GM21528 (cell line): ENCODE measurements around the gene C2orf92.
A peak's percentile ranks its signal among the peaks of the same experiment; 100 is the strongest.
"Not testable (repeated sequence)": the region's sequence is repeated elsewhere in the genome, so short reads cannot be mapped to it uniquely, and the experiment has no call there.

Experiments
- ATAC-seq: cut with Tn5 transposase; IDR thresholded peaks from one replicate; pipeline ENCODE4 v1.9.1; 2021; ENCODE audit warnings: mild to moderate bottlenecking, moderate library complexity; ENCODE audit not compliant: unreplicated experiment, low FRiP score

C2orf92 gene

DNA sequence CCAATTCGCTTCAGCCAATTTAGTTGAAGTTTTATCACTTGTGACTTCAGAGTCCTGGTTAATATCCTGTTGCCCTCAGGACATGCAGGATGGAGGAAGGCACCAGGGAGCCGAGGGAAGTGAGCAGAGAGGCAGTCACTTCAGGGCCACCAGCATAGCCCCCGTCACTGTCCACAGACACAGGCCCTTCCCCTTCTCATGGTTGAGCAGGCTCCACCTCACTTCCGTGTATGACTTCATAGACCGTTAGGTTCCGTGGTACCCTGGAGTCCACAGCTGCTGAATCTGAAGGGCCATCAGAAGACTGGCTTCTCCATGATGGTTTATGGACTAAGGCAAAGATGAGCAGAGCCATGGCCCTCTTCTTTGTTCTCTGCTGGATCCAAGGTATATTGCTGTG lies at the start of gene C2orf92:
TSS of gene C2orf92 (plus strand) at position 266 of the 400 bp plus-strand sequence. CDS start at position 342, 76 bp downstream.
- ATAC-seq: no peak

DNA sequence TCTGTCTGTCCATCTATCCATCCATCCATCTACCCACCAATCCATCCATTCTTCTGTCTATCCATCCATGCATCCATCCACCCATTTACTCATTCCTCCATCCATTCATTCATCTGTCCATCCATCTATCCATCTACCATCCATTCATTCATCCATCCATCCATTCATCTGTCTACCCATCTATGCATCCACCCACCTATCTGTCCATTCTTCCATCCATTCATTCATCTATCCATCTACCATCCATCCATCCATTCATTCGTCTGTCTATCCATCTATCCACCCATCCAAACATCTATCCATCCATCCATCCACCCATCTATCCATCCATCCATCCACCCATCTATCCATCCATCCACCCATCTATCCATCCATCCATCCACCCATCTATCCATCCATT lies 49.0 kb upstream of the C2orf92 start:
- not testable (repeated sequence) for ATAC-seq

DNA sequence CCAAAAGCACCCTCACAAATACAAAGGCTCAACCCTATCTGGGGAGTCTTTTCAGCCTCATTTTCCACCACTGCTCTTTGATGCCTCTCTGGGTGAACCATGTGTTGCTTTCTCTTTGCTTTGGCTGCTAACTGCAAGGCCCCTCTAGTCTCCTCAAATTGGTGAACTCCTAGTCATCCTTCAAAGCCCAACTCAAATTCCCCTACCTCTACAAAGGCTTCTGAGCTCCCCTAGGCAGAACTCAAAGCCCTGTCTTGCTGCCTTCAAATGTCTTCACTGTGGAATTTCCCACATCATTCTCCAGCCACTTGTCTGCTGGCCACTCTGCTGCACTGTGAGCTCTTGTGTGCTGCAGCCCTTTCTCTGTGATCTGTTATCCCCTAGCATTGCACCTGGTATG lies 46.5 kb upstream of the C2orf92 start:
- ATAC-seq: not testable (repeated sequence)

DNA sequence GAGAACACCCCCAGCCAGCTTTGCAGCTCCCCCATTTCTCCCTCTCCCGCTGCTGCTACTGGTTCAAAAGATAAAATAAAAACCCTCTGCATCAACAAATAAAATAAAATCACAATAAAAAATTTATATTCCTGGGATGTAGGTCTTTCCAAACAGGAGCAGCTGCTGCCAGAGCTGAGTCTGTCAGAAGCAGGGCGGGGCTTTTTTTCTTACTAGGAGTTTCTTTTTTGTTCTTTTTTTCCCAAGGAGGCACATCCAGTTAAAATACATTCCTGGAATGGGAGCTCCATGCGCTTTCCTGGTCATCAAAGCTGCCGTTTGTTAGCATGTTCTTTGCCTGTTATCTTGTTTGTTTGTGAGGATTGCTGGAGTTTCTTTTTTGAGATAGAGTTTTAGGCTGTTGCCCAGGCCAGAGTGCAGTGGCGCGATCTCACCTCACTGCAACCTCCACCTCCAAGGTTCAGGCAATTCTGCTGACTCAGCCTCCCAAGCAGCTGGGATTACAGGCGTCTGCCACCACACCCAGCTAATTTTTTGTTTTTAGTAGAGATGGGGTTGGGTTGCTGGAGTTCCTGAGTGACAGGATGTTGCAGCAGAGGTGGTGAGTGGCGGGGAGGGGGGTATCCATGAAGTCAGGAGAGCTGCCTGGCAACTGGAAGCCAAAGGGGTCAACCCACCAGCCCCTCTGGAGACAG lies 44.0 kb upstream of the C2orf92 start:
- ATAC-seq: not testable (repeated sequence)

DNA sequence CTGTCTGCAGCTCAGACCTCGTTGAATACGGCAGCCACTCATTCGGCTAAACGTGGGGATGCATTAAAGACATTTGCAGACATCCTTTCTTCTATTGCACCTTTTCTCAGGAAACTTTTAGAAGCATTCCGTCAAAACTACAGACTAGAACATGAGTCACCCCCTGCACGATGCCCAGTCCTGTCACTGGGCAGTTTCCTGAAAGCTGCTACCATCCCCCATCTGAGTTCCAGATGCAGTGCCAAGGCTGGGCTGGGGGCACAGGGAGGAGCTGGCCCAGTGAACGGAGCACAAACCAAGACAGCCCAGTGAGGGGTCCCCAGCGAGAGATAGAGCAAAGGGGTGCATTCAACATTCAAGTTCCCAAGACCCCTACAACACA lies 43.5 kb upstream of the C2orf92 start:
- not testable (repeated sequence) for ATAC-seq

DNA sequence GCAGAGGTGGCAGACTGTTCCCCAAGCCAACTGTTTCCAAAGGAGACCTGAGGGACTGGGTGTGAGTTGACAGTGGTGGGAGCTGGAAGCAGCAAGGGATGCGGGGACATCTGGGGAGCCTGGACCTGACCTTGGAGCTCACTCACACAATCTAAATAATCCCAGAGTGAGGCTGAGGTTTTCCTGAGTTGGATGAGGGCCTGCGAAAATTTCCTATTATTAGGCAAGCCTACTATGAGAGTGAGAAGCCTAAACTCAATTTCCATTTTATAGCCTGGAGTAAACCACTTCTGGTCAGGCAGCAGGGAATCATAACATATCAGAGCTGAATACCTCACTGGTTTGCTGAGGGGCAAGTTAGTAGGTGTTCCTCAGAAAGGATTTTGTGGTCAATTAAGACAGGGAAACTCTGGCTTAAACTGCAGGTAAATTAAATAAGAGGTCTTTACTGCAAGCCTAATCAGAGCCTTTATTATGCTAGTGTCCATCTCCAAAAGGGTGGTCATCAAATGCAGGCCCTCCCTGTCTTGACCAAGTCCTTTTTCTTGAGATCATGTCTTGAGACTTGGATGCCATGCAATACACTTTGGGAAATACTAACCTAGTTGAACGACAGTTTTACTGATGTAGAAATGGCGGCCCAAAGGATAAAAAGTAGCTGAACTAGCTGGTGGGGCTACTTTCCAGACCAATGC lies 25.3 kb upstream of the C2orf92 start:
- no peak for ATAC-seq

DNA sequence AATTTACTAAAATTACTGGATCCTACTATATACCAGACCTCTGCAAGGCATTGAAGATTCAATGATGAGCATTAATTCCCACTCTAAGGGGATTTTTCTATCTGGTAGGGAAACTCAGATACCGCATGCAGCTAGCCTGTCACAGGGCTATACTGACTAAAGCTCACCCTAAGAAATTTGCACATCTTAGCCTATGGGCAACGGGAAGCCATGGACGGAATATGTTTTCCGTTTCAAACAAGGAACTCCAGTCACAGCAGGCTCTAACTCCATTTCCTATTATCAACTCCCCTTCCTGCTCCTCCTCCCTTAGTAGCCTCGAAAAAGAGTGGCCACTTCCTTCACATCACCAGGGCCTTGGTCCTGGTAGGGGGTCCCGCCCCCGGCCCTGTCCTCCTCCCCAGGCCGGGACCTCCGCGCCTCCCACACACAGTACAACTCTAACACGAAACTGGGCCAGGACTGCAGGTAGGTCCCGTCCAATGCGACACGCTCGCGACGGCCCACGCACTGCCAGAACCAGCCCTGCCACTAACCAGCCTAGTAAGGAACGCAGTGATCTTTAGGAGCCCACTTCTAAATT lies 24.3 kb upstream of the C2orf92 start:
- ATAC-seq: peak; percentile 33

DNA sequence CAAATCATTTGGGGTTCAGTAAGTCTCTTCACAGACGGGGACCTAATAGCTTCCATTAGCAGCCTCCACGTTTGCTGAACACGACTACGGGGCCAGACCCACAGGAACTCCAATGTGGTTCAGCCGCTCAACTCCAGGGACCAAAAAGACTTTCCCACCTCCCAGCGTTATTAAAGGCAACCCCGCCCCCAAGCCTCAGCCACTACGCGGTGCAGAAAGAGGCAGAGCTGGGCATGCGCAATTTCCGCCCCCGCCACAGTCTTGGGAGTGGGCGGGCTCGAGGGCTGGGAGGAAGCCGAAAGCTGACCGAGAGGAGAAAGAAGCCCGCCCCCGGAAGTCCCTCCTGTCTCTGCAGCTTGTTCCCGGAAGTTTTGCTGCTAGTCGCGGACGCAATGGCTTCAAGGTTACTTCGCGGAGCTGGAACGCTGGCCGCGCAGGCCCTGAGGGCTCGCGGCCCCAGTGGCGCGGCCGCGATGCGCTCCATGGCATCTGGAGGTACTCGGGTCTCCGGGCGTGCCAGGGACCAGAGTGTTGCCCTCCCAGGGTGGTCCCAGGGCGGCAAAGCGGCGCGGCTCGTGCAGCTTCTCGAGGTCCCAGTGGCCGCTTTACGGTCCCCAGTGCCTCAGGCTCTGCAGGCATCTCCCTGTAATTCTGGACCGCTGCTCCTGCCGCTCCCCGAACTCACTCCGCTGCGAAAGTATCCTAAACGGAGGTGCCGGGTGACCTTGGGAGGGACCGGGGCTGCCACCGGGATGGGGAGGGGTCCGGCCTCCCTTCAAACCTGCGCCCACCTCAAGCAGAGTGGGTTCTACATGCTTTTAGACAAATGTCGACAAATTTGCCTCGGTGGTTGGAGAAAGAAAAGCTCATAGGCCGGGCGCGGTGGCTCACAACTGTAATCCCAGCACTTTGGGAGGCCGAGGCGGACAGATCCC lies 23.6 kb upstream of the C2orf92 start, which contains the start of gene COX5B:
TSS of gene COX5B (plus strand) at position 368 of the 935 bp plus-strand sequence. CDS start at position 393, 25 bp downstream.
- ATAC-seq: peak; percentile 91

DNA sequence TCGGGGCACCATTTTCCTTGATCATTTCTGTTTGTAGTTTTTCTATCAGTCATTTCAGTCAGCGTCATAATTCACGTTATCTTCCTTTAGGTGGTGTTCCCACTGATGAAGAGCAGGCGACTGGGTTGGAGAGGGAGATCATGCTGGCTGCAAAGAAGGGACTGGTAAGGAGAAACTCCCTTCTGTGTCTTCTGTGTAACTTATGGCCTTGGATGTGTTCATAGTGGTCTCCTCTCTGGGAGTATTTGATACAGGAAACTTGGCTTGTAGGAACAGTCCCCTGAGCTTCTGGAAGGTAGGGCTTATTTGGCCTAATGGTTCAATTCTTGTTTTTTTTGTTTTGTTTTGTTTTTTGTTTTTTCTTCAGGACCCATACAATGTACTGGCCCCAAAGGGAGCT lies 22.5 kb upstream of the C2orf92 start:
- no peak for ATAC-seq

DNA sequence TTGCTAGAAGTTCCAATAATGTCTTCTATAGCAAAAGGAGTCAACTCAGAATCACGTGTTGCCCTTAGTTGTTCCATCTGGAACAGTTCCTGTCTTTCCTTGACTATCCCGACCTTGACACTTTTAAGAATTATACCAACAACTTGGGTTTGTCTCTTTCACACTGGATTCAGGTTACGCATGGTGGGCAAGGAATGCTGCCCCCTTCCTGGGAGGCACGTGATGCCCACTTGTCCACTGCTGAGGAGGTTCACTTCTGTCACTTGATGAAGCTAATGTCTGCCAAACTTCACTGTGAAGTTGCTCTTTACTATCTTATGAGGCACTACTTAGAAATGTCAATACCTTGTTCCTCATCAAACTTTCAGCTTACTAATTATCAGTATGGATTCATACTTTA lies 18.4 kb upstream of the C2orf92 start:
- no peak for ATAC-seq

DNA sequence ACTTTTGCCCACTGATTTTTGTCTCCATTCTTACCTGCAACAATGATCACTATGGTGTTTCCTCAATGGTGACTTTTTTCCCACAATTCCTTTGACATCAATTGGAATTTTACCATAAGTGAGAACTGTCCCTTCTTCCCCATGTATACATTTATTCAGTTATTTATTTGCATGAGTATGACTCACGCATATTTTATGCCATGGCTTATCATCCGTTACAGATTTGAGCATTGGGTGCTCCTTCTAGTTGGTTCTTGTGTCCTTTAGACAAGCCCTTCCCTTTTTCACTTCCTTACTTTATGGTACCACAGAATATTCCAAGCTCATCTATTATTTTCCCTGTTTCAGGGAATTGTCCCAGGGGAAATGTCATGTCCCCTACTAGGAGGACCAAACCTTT lies 16.0 kb upstream of the C2orf92 start:
- no peak for ATAC-seq

DNA sequence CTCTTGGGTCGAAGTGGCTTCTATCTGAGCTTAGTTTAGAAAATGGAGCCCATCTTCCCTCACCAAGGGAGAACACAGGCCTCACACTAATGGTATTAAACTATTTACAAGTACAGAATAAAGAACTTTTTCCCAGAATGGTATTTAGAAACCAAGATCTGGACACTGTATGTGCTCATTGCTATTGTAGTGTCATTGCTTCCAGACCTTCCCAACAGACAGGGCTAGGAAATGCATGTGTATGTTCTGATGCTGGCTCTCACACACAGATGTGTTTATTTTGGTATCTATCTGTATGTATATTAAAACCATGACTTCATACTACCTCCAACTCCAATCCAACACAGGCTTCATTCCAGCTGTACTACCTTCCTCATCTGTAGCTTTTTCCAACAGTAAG lies 15.6 kb upstream of the C2orf92 start:
- ATAC-seq: no peak

DNA sequence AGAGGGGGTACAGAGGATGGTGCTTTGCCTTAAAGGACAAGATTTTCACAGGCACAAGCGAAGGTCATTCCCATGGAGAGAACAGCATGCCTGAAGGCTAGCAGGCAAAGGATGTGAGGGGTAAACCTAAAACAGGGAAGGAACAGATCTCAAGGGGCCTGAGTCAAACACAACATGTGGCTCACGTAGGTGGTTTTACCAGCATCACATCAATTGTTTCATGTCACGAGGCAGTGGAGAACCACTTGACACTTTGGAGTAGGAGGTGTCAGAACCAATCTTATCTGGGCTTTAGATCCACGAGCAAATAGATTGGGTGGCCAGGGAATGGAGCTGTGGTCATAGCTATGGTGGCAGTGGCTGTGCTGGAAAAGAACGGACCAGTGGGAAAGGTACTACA lies 15.2 kb upstream of the C2orf92 start:
- no peak for ATAC-seq

DNA sequence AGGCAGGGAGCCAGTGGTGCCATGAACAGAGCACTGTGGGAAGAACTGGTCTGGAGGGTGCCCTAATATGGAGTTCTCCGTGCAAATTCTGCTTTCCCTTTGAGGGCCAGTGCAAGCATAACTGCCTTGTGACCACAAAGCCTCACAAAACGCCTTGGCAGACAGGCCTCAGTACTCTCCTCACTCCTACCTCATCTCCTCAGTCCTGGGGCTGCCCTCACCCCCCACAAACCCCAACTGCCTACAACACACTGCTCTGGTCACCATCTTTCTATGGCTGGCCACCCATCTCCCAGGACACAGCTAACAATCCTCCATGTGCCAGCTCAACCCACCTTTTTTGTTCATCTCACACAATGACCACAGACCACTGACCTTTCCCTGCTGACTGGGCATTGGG lies 14.7 kb upstream of the C2orf92 start:
- no peak for ATAC-seq

DNA sequence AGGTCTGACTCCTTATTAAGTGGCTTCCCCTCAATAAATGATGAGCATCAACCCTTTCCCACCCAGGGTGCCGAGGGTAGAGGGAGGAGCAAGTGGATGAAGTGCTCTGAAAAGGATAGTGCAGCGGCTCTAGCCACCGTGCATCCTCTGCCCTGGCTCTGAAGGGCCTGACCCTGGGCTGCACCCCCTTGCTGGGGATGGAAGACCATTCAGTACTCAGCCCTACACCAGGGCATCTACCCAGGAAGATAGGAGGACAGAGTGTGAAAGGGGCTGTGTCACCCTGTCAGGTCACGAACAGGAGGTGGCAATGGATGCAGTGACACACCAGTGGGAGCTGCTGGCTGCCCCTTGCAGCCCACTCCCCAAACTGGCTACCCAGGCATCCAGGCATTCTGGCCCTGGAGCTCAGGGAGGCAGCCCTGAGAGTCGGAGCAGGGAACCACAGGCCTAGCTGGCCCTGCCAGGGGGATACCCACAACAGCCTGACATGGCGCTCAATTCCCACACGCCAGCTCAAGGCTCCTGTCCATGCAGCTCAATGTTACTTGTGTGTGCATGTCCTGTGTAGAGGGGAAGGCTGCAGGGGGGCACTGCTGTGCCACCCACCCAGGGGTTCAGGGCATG lies 13.3 kb upstream of the C2orf92 start:
- ATAC-seq: no peak

DNA sequence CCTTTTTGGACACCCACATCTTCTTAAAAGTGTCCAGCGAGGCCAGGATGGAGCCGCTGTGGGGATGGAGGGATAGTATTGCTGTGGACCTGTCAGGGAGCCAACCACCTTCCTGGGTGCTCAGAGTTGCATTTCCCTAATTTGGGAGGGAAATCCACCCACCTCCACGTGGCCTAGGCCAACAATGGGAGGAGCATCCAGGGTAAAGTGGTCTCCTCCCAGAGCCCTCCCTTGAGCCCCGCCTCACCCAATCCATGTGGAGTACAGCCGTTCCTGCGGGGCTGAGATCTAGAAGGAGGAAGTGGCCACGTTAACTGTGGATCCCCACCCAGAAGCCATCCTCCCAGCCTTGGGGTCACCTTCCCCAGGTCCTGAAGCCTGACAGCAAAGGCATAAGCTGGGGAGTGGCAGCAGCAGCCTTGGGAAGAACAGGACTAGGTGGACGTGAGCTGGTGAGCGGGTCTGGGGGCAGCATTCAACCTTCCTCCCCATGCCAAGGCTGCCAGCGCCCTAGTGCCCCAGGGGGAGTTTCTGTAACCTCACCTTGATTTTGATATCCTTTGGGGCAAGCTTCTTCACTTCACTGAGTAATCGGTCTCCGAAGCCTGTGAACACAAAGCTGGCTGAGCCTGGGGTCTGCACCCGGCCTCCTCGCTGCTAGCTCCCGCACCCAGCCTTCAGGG lies 12.5 kb upstream of the C2orf92 start:
- ATAC-seq: no peak

DNA sequence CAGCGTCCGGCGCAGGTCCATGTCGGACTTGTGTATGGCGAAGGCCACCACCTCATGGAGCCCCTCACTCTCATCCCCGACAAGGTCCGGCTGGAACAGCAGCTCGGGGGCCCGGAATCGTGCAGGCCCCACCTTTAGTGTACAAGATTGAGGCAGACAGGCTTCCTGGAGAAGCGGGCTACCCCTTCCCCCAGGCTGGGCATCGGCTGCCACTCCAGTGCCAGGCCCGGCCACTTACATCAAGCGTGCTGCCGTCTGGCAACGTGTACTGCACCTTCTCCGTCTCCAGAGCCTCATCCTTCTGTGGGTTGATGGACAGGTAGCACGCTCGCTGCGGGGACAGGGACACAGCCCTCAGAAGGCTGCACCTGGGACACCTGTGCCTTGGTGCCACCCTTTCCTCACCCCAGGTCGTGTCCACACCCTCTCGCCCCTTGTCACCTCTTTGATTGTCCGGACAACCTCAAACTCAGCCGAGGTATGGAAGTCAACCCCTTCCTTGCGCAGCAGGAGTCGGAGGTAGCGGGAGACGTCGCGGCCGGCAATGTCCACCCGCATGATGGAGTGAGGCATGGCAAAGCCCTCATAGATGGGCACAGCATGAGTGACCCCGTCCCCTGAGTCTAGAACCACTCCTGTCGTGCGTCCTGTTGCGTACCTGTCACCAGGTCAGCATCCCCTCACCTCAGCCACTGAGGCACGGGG lies 11.4 kb upstream of the C2orf92 start:
- no peak for ATAC-seq

DNA sequence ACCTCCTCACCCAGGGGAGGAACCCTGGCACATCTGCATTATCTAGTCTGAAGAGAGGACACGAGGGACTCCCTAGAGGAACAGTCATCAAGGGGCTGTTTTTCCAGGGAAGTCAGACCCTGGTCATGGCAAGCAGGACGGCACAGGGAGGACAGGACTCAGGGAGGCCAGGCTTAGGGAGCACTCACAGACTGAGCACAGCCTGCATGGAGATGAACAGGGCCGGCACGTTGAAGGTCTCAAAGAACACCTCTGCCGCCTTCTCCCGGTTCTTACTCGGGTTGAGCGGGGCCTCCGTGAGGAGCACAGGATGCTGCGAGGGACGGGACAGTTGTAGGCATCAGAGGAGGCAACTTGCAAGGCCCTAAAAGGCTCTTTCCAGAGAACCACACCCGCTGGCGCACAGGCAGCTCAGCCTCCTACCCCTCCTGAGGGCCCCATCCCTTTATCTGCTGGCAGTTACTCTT lies 10.8 kb upstream of the C2orf92 start:
- ATAC-seq: no peak
